Tongue (tissue), 2 donors: ENCODE measurements around the gene OR1J1. TPM values are rescaled to one million over a fixed set of nuclear protein-coding genes. Genes with fewer than 3 reads are reported as not detected.

Experiments used
- DNase-seq: peaks from one replicate; pipeline ENCODE4 v3.0.0-alpha.2; 2015
- total RNA-seq: library from RNA; depleted of rRNA; stranded (reverse); fragments of >200 nt; gene quantifications from one replicate; pipeline ENCODE4 v1.2.3, GENCODE V29; 2014

The OR1J1 gene
- total RNA-seq, 1 donor from 2014 or later, result not detected

DNA sequence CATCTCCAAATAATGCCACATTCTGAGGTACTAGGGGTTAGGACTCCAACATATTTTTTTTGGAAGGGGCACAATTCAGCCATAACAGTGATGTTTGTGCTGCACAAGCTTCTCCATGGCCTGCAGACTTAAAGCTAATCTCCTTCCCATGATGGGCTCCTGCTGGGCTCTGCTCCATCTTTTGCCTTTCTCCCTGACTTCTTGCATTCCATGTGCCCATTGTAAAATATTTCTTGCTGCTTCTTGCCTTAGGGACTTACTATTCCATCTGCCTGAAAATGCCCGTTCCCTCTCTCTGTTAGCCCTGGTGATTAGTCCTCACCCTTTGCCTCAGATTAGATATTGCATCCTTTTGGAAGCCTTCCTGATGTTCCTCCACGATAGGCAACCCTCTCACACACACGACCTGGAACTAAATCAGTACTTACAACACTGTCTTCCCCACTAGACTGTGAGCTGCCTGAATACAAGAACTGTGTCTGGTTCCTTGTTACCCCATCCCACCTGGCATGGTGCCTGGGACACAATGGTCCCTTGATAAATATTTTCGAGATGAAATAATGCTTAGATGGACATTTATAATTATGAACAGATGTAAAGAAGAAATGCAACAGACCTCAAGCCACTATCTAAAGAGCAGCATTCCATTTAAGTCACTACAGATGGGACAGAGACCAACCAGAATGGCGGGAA lies 33.5 kb downstream of the OR1J1 start:
- no peak for DNase-seq

DNA sequence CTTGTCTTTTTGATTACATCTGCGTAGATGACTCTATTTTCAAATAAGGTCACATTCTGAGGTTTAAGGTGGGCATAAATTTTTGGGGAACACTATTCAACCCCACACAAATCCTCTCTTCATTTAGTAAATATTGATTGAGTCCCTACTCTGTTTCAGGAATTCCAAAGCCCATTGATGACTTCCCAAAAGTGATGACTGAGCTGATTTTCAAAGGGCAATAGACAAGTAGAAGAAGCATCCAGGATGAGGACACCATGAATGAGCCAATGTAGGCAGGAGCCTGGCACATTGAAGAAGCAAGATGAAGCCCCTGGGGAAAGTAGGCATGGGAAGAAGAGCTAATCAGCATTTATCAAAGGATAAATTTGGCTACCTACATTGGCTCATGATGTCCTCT lies 35.2 kb downstream of the OR1J1 start:
- DNase-seq, result no peak

Other genes starting within 250 kb of the OR1J1 start
- 5.4 TPM for gene LHX6, start 249.0 kb downstream of the OR1J1 start, total RNA-seq
- gene RBM18, start 213.1 kb downstream of the OR1J1 start, total RNA-seq, result 18.9 TPM
- gene MRRF, start 213.0 kb downstream of the OR1J1 start, total RNA-seq, result 30.9 TPM
- 5.0 TPM for gene PTGS1, start 106.9 kb downstream of the OR1J1 start, total RNA-seq
- not detected for gene OR1J2, start 32.9 kb upstream of the OR1J1 start, total RNA-seq
- not detected for gene OR1J4, start 41.2 kb upstream of the OR1J1 start, total RNA-seq
- gene OR1N1, start 49.4 kb upstream of the OR1J1 start, total RNA-seq, result not detected
- gene OR1N2, start 75.2 kb upstream of the OR1J1 start, total RNA-seq, result not detected
- gene OR1L8, start 105.5 kb upstream of the OR1J1 start, total RNA-seq, result not detected
- gene OR1Q1, start 136.8 kb upstream of the OR1J1 start, total RNA-seq, result not detected
- gene OR1B1, start 179.7 kb upstream of the OR1J1 start, total RNA-seq, result not detected
- not detected for gene OR1L1, start 183.8 kb upstream of the OR1J1 start, total RNA-seq
- not detected for gene OR1L3, start 197.2 kb upstream of the OR1J1 start, total RNA-seq
- gene OR1L4, start 246.1 kb upstream of the OR1J1 start, total RNA-seq, result not detected